Dendritic cell treated with granulocyte-macrophage colony-stimulating factor and Interleukin-4, amounts not matched to agents 40 ng/mL and 50 ng/mL, for 4 days (primary cell): ENCODE data around the gene ST14.

Experiments used
- H3K27ac Mint-ChIP-seq: one replicate; pipeline ENCODE4 v1.8.0; 2022; ENCODE audit warnings: mild to moderate bottlenecking, mixed read lengths
- H3K27me3 Mint-ChIP-seq: one replicate; pipeline ENCODE4 v1.8.0; 2022; ENCODE audit warnings: mild to moderate bottlenecking, mixed read lengths
- H3K36me3 Mint-ChIP-seq: one replicate; pipeline ENCODE4 v1.8.0; 2022; ENCODE audit warnings: low read depth, mixed read lengths
- H3K4me1 Mint-ChIP-seq: one replicate; pipeline ENCODE4 v1.8.0; 2022; ENCODE audit warnings: low read depth, mixed read lengths
- H3K4me3 Mint-ChIP-seq: one replicate; pipeline ENCODE4 v1.8.0; 2022; ENCODE audit warnings: mild to moderate bottlenecking, moderate library complexity, mixed read lengths
- H3K9me3 Mint-ChIP-seq: one replicate; pipeline ENCODE4 v1.8.0; 2022; ENCODE audit warnings: mixed read lengths
- intact Hi-C: fragments of 100-400 bp; cut with micrococcal nuclease; formaldehyde crosslinking; loops from one replicate; pipeline ENCODE4 v1.15.0; 2022

Gene ST14

DNA sequence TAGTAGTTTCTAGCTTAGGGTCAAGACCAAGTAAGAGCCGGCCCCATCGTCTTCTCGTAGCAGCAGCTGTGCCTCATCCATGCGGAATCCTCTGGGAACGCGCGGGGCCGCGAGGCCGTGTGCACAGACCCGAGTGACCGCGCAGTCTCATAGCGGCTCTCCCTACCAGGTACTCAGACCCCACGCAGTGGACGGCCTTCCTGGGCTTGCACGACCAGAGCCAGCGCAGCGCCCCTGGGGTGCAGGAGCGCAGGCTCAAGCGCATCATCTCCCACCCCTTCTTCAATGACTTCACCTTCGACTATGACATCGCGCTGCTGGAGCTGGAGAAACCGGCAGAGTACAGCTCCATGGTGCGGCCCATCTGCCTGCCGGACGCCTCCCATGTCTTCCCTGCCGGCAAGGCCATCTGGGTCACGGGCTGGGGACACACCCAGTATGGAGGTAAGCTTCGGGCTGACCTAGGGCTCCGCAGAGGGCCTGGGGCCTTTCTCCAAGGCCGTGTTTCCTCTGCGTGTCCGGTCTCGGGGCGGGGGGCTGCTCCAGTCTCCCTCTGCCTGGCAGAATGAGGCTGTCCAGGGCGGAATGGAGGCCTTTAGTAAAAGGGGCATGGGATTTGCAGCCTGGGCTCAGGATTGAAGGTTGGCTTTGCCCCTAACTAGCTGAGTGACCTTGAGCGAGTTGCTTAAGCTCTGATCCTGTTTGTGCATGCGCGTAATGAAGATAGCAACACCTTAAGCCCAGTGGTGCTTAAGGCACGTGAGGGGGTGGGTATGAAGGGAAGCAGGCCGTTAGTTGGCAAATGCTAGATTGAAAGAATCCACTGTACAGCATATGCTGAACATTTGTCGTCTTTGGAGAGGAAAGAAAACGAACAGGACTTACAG, 48.9 kb downstream of the ST14 start:
- intact Hi-C loops, result no loop called here
- H3K9me3 Mint-ChIP-seq, result no peaks in the 10 kb centered on the region
- no peak overlapping the region for H3K4me3 Mint-ChIP-seq
- H3K36me3 Mint-ChIP-seq, result peaks cover 8% of the 10 kb centered on the region
- peaks cover 1% of the 10 kb centered on the region for H3K4me1 Mint-ChIP-seq
- H3K27ac Mint-ChIP-seq, result no peak overlapping the region
- no peaks in the 10 kb centered on the region for H3K27me3 Mint-ChIP-seq

DNA sequence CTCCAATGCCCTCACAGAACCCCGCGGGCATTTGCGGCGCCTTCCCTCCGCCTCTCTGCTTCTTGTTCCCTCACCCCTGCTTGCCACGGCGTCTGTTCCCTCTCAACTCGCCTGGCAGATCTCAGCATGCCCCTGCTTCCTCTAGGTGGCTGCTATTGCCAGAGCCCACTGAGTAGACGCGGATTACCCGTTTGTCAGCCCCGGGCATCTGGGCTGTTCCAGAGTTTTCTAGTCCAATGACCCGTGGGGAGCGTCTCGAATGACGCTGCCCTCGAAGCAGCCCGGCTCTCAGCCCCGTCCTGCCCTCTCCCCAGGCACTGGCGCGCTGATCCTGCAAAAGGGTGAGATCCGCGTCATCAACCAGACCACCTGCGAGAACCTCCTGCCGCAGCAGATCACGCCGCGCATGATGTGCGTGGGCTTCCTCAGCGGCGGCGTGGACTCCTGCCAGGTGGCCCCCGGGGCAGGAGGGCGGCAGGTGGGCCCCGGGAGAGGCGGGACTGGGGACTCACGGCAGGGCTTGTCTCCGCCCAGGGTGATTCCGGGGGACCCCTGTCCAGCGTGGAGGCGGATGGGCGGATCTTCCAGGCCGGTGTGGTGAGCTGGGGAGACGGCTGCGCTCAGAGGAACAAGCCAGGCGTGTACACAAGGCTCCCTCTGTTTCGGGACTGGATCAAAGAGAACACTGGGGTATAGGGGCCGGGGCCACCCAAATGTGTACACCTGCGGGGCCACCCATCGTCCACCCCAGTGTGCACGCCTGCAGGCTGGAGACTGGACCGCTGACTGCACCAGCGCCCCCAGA, 49.7 kb downstream of the ST14 start:
- H3K9me3 Mint-ChIP-seq, result no peaks in the 10 kb centered on the region
- H3K36me3 Mint-ChIP-seq, result peaks cover 8% of the 10 kb centered on the region
- H3K4me1 Mint-ChIP-seq, result no peaks in the 10 kb centered on the region
- no peaks in the 10 kb centered on the region for H3K27me3 Mint-ChIP-seq
- intact Hi-C loops, result no loop called here
- no peak overlapping the region for H3K4me3 Mint-ChIP-seq
- no peak overlapping the region for H3K27ac Mint-ChIP-seq

DNA sequence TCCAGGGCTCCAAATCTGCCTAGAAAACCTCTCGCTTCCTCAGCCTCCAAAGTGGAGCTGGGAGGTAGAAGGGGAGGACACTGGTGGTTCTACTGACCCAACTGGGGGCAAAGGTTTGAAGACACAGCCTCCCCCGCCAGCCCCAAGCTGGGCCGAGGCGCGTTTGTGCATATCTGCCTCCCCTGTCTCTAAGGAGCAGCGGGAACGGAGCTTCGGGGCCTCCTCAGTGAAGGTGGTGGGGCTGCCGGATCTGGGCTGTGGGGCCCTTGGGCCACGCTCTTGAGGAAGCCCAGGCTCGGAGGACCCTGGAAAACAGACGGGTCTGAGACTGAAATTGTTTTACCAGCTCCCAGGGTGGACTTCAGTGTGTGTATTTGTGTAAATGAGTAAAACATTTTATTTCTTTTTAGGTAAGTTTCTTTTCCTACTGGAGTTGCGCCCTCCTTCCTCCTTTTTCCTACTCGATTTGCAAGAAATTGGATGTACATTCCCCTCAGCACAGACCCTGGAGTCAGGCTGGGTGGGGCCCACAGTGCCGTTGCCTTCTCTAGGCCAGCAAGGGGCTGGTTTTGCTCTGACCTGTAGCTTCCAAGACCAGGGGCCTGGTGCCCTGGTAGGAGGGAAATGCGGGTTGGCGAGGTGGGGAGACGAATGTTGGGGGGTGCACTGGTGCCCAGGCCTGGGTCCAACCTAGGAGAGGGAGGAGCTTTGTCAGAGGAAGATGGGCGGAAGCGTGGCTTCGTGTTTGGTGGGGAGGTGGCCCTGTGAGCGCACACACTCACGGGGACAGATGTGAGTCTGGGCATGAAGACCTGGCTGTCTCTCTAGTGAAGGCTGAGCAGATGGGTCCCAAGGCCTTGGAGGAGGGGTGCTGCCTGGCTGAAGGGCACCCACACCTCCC, 50.6 kb downstream of the ST14 start:
- Mint-ChIP-seq H3K27ac (no peak overlapping the region), H3K36me3 (peaks cover 8% of the 10 kb centered on the region), H3K4me1 (no peaks in the 10 kb centered on the region), H3K27me3 (peaks cover 2% of the 10 kb centered on the region), H3K9me3 (no peaks in the 10 kb centered on the region), H3K4me3 (no peak overlapping the region)
- intact Hi-C loops, result loop anchor here (5.0 kb wide), 1 partner anchor 652 kb away; no protein-coding TSS in a partner anchor

DNA sequence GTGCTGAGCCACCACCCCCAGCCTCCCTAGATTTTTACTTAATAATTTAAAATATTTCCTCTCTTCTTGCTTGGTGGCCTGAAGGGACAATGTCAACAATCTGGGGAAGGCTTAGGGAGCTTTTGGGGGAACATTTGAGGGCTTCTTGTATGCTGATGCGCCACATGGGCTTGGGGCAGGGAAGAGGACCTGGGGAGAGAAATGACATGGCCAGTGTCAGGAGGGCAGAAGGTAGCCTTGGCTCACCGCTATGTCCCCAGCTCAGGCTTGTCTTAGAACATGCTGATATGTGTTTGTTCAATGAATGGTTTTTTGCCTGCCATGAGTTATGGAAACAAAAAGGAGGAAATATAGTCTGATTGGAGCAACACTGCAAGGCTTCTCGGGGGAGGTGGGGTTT, 51.6 kb downstream of the ST14 start:
- intact Hi-C loops, result loop anchor here (5.0 kb wide), 1 partner anchor 651 kb away; no protein-coding TSS in a partner anchor
- no peak overlapping the region for H3K27ac Mint-ChIP-seq
- H3K4me3 Mint-ChIP-seq, result no peak overlapping the region

DNA sequence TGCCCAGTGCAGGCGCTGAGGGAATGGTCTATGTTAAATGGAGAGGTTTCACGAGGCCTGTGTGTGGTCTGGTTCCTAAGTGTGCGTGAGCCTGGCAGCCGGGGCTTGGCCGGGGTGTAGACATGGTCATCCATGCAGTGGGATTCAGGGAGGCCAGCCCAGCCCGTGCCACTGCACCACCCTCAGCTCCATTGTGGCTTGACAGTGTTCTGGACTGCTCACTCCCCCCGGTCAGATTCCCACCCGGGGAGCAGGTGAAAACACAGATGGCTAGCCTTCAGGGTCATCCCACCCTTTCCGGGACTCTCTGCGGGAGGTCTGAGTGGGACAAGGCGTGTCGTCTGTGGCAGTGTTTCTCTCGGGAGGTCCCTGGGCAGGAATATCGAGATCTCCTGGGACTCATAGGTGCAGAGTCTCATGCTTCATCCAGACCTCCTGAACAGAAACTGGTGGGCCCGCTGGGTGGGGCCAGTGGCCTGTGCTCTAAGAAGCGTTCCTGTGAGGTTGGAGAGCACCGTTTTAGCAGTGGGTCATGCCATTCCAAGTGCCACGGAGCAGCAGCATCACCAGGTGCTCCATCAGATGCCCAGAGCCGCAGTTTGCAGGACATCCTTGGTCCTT, 52.3 kb downstream of the ST14 start:
- intact Hi-C loops, result loop anchor here (2.0 to 5.0 kb wide), 2 partner anchors 221 to 650 kb away; no protein-coding TSS in a partner anchor
- Mint-ChIP-seq H3K36me3 (peaks cover 8% of the 10 kb centered on the region), H3K27ac (no peak overlapping the region)

More for the DNA sequence above, 51.6 kb downstream of the ST14 start:
- peaks cover 8% of the 10 kb centered on the region for H3K36me3 Mint-ChIP-seq
- peaks cover 8% of the 10 kb centered on the region for H3K27me3 Mint-ChIP-seq
- no peaks in the 10 kb centered on the region for H3K4me1 Mint-ChIP-seq
- H3K9me3 Mint-ChIP-seq, result no peaks in the 10 kb centered on the region

DNA sequence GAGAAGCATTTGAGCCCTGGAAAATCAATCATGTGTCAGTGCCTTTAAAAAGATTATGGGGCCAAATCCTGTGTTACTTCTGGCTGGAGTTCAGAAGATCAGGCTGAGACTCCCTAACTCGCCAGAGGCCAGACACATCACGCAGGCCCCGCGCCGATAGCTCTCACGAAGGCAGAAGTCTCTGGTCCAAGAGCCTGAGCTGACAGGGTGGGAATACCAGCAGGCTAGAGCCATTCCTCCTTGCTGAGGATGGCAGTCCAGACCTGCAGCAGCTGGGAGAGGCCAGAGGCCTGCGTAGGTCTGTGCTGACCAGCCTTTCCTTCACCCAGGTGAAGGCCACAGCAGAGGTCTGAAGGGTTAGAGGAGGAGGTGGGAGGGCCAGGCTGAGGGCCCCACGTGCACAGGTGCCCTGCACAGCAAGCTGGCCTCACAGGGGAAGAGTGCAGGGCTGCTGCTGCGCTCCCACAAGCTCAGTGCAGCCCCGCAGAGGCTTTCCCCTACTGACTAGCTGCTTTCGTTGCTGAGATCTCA, 52.9 kb downstream of the ST14 start:
- no peak overlapping the region for H3K4me3 Mint-ChIP-seq
- no peaks in the 10 kb centered on the region for H3K9me3 Mint-ChIP-seq
- no peaks in the 10 kb centered on the region for H3K4me1 Mint-ChIP-seq
- H3K36me3 Mint-ChIP-seq, result peaks cover 8% of the 10 kb centered on the region
- peaks cover 10% of the 10 kb centered on the region for H3K27me3 Mint-ChIP-seq
- no peak overlapping the region for H3K27ac Mint-ChIP-seq
- intact Hi-C loops, result loop anchor here (2.0 to 5.0 kb wide), 2 partner anchors 220 to 650 kb away; no protein-coding TSS in a partner anchor

More for the DNA sequence above, 52.3 kb downstream of the ST14 start:
- no peaks in the 10 kb centered on the region for H3K9me3 Mint-ChIP-seq
- no peaks in the 10 kb centered on the region for H3K4me1 Mint-ChIP-seq
- H3K27me3 Mint-ChIP-seq, result peaks cover 10% of the 10 kb centered on the region
- H3K4me3 Mint-ChIP-seq, result no peak overlapping the region

DNA sequence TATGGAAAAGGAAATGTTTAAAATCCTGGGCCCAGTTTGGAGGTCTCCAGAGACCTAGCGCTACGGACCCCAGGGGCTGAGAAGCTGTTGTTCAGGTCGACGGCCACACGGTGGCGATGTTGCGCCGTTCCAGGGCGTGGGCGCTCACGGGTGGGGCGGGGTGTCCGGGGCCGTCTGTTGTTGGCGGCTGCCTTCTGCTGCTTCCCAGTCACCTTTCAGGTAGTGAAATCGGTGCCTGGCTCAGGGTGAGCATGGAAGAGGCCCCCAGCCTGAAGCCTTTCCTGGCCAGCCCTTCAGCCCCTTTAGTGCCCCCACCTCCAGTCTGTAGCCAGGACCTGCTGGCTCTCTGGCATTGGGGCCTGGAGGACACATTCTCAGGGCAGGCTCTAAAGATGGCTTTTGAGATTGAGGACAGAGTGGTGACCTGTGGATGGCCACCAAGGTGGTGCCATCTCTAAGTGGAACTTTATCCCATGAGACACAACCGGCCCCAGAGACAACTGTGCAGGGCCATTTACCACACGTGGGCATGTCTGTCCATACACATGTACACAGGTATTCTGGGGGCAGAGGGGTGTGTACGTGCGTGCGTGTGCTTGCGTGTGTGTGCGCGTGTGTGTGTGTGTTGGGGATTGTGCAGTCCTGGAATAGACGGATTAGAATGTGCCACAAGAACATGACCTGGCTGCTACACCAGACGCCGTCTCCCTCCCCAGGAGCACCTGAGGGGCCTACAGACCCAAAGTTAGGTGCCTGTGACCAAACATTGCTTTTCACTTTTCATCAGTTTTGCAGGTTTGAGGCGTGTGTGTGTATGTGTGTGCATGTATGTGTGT, 53.8 kb downstream of the ST14 start:
- H3K9me3 Mint-ChIP-seq, result no peaks in the 10 kb centered on the region
- no peaks in the 10 kb centered on the region for H3K4me1 Mint-ChIP-seq
- no peak overlapping the region for H3K4me3 Mint-ChIP-seq
- intact Hi-C loops, result loop anchor here (2.0 to 5.0 kb wide), 2 partner anchors 219 to 649 kb away; no protein-coding TSS in a partner anchor
- H3K36me3 Mint-ChIP-seq, result peaks cover 4% of the 10 kb centered on the region
- peaks cover 10% of the 10 kb centered on the region for H3K27me3 Mint-ChIP-seq
- no peak overlapping the region for H3K27ac Mint-ChIP-seq

DNA sequence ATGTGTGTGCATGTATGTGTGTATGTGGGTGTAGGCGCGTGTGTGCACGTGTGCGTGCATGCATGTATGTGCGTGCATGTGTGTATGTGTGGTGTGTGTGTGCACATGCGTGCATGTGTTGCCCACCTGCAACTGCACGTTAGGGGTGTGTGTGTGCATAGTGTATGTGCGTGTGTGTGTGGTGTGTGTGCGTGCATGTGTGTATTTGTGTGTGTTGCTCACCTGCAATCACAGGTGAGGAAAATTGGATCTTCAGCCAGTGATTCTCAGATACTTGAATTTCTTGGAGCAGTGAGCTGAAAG, 54.3 kb downstream of the ST14 start:
- H3K27me3 Mint-ChIP-seq, result peaks cover 10% of the 10 kb centered on the region
- H3K9me3 Mint-ChIP-seq, result no peaks in the 10 kb centered on the region
- no peak overlapping the region for H3K27ac Mint-ChIP-seq
- no peak overlapping the region for H3K4me3 Mint-ChIP-seq
- no peaks in the 10 kb centered on the region for H3K36me3 Mint-ChIP-seq
- intact Hi-C loops, result loop anchor here (2.0 to 5.0 kb wide), 2 partner anchors 219 to 648 kb away; no protein-coding TSS in a partner anchor
- no peaks in the 10 kb centered on the region for H3K4me1 Mint-ChIP-seq

DNA sequence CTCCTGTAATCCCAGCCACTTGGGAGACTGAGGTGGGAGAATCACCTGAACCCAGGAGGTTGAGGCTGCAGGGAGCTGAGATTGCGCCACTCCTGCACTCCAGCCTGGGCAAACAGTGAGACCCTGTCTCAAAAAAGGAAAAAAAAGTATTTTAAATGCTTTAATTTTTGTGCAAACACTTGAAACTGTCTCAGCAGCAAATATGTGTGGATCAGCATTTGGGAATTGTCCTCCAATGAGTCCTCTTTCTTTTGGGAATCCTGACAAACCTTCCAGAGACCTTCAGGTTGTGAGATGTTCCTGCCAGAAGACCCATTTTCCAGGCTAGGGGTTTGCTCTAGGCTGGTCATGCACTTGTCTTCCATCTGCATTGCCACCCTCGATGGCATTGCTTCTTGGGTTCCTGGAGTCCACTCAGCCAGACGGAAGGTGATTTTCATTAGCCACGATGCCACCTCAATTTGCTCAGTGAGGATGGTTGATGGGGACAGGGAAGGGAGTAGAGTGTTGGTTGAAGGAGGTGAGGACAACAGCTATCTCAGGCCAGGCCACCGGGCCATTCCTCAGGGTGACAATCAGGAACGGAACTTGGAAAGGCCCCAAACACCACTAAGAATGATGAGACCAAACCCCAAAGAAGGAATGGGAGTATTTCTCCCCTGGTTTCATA, 55.4 kb downstream of the ST14 start:
- Mint-ChIP-seq H3K4me1 (no peaks in the 10 kb centered on the region), H3K27me3 (peaks cover 10% of the 10 kb centered on the region), H3K9me3 (no peaks in the 10 kb centered on the region), H3K4me3 (no peak overlapping the region), H3K36me3 (no peaks in the 10 kb centered on the region), H3K27ac (no peak overlapping the region)
- intact Hi-C loops, result loop anchor here (5.0 kb wide), 1 partner anchor 647 kb away; no protein-coding TSS in a partner anchor

DNA sequence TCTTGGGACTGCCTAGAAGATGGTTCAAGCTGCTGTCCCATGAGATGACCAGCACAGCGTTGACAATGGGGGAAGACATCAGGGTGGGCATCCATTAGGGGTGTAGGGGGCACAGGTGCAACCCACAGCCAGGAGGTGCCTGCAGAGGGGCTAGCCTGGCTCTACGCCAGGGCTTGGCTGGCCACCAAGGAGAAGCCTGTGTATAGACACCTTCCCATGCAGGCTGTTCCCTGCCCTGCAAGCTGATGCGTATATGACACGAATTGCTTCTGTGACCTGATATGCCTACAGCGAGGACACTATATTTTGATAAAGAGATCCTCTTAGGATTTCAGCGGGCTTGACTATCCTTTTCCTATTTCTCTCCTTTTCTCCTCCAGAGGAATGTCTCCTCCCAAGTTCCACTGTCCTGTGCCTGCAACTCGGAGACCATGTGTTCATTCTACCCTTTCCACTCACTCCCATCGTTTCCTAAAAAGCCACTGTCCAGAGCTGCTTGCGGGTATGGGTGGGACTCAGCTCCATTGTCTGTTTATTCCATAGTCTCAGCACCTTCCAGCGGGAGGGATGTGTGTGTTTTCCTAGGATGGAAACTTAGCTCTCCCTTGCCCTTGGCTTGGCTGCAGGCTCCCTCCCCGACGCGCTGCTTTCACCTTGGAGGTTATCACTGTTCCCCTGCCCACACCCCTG, 56.1 kb downstream of the ST14 start:
- H3K36me3 Mint-ChIP-seq, result no peaks in the 10 kb centered on the region
- H3K27ac Mint-ChIP-seq, result no peak overlapping the region
- intact Hi-C loops, result no loop called here
- peaks cover 10% of the 10 kb centered on the region for H3K27me3 Mint-ChIP-seq
- no peaks in the 10 kb centered on the region for H3K4me1 Mint-ChIP-seq
- no peaks in the 10 kb centered on the region for H3K9me3 Mint-ChIP-seq
- no peak overlapping the region for H3K4me3 Mint-ChIP-seq

DNA sequence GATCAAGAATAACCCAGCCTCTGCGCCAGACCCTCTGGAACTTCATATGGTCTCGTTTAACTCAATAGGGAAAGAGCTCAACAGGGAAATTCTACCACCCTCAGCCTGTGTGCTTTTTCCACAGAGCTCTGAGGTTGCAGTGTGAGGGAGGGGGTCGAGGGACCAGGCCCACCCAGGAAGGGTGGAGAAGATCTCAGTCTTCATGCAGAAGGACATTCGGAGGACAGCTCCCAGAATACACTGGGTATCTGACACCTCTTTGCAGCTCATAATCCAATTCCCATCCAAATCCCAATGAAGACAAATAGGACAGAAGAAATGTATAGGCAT, 56.6 kb downstream of the ST14 start:
- Mint-ChIP-seq H3K27me3 (peaks cover 10% of the 10 kb centered on the region), H3K4me1 (no peaks in the 10 kb centered on the region), H3K36me3 (no peaks in the 10 kb centered on the region), H3K27ac (no peak overlapping the region), H3K9me3 (no peaks in the 10 kb centered on the region), H3K4me3 (no peak overlapping the region)
- intact Hi-C loops, result no loop called here
